ENCODE measurements around the gene PTCSC3. TPM values are rescaled to one million over a fixed set of nuclear protein-coding genes. Genes with fewer than 3 reads are reported as not detected.

PTCSC3 gene
- total RNA-seq, 1 experiment from 2014 or later = not detected

- H3K36me3 ChIP-seq (ENCODE audit: insufficient read depth, low read length, poor library complexity, severe bottlenecking) = no peaks in the 10 kb centered on the region
- TF ChIP-seq EZH2 (IDR thresholded peaks at IDR 0.05; ENCODE audit: borderline replicate concordance, low read depth, low read length, poor library complexity, severe bottlenecking) (no peak), CTCF (conservative IDR thresholded peaks at IDR 0.05; ENCODE audit: low read depth, low read length) (no peak)
- no peaks in the 10 kb centered on the region for H3K4me1 ChIP-seq (ENCODE audit: insufficient read depth, low read length, poor library complexity, severe bottlenecking)
- ChIA-PET CTCF (no interaction called here), POLR2A (ENCODE audit: low non-redundant PET) (no interaction called here)
- BruUV-seq (replicated peaks) = no TSS peak
- no peaks in the 10 kb centered on the region for H3K9me3 ChIP-seq (ENCODE audit: low read depth, low read length, poor library complexity, severe bottlenecking)
- H3K27me3 ChIP-seq (replicated peaks; ENCODE audit: insufficient read depth, low read depth, low read length, poor library complexity) = no peaks in the 10 kb centered on the region
- no peak overlapping the region for H3K4me3 ChIP-seq (ENCODE audit: low read depth, low read length, poor library complexity, severe bottlenecking)
- no peak for DNase-seq (ENCODE audit: low spot score)
- H3K27ac ChIP-seq (ENCODE audit: low read depth, low read length, poor library complexity, severe bottlenecking) = no peak overlapping the region
- intact Hi-C loops (cut with micrococcal nuclease; ENCODE audit: unreplicated experiment) = no loop called here
Observed at GRCh38 chr14:36132826-36133225, 43.7 kb downstream of the PTCSC3 start.

- Histone ChIP-seq H3K36me3 (ENCODE audit: insufficient read depth, low read length, poor library complexity, severe bottlenecking) (no peaks in the 10 kb centered on the region), H3K9me3 (ENCODE audit: low read depth, low read length, poor library complexity, severe bottlenecking) (no peaks in the 10 kb centered on the region), H3K27ac (ENCODE audit: low read depth, low read length, poor library complexity, severe bottlenecking) (no peak overlapping the region), H3K27me3 (replicated peaks; ENCODE audit: insufficient read depth, low read depth, low read length, poor library complexity) (peaks cover 7% of the 10 kb centered on the region), H3K4me1 (ENCODE audit: insufficient read depth, low read length, poor library complexity, severe bottlenecking) (no peaks in the 10 kb centered on the region), H3K4me3 (ENCODE audit: low read depth, low read length, poor library complexity, severe bottlenecking) (no peak overlapping the region)
- ChIA-PET POLR2A (ENCODE audit: low non-redundant PET) (no interaction called here), CTCF (no interaction called here)
- intact Hi-C loops (cut with micrococcal nuclease; ENCODE audit: unreplicated experiment) = no loop called here
- DNase-seq (ENCODE audit: low spot score) = no peak
- TF ChIP-seq CTCF (conservative IDR thresholded peaks at IDR 0.05; ENCODE audit: low read depth, low read length) = no peak
- TF ChIP-seq EZH2 (IDR thresholded peaks at IDR 0.05; ENCODE audit: borderline replicate concordance, low read depth, low read length, poor library complexity, severe bottlenecking) = no peak
- no TSS peak for BruUV-seq (replicated peaks)
Observed at GRCh38 chr14:36130186-36130585, 46.3 kb downstream of the PTCSC3 start.

GRCh38 chr14:36129181-36129580 lies 47.3 kb downstream of the PTCSC3 start:
- ChIA-PET CTCF (no interaction called here), POLR2A (ENCODE audit: low non-redundant PET) (no interaction called here)
- Histone ChIP-seq H3K27me3 (replicated peaks; ENCODE audit: insufficient read depth, low read depth, low read length, poor library complexity) (peaks cover 7% of the 10 kb centered on the region), H3K9me3 (ENCODE audit: low read depth, low read length, poor library complexity, severe bottlenecking) (no peaks in the 10 kb centered on the region), H3K27ac (ENCODE audit: low read depth, low read length, poor library complexity, severe bottlenecking) (no peak overlapping the region), H3K4me1 (ENCODE audit: insufficient read depth, low read length, poor library complexity, severe bottlenecking) (no peaks in the 10 kb centered on the region), H3K4me3 (ENCODE audit: low read depth, low read length, poor library complexity, severe bottlenecking) (no peak overlapping the region), H3K36me3 (ENCODE audit: insufficient read depth, low read length, poor library complexity, severe bottlenecking) (no peaks in the 10 kb centered on the region)
- TF ChIP-seq CTCF (conservative IDR thresholded peaks at IDR 0.05; ENCODE audit: low read depth, low read length) = no peak
- TF ChIP-seq EZH2 (IDR thresholded peaks at IDR 0.05; ENCODE audit: borderline replicate concordance, low read depth, low read length, poor library complexity, severe bottlenecking) = no peak
- BruUV-seq (replicated peaks) = no TSS peak
- intact Hi-C loops (cut with micrococcal nuclease; ENCODE audit: unreplicated experiment) = no loop called here
- DNase-seq (ENCODE audit: low spot score) = no peak

All from A673 (cell line).